ENCODE data around the gene FOXJ2. TPM values are rescaled to one million over a fixed set of nuclear protein-coding genes. Genes with fewer than 3 reads are reported as not detected.
"Not testable (repeated sequence)": the region's sequence is repeated elsewhere in the genome, so short reads cannot be mapped to it uniquely, and the experiment has no call there.

Gene FOXJ2
- total and polyA plus RNA-seq, 10 of the 15 experiments (the other 5 are each of a cell fraction or from before 2014, with no cell fraction given), result 1.4 to 9.3 (median 4.8) TPM

GRCh38 chr12:8030189-8030588 lies 2.3 kb upstream of the FOXJ2 start:
- WGBS (ENCODE audit: insufficient coverage, insufficient replicate concordance, low lambda C conversion rate, missing lambda C conversion rate), result 51% methylated on average over 3 of the region's 3 CpGs
- ChIA-PET POLR2A (no interaction called here), RAD21 (ENCODE audit: unreplicated experiment) (no interaction called here), SMC1A (ENCODE audit: uncharacterized antibody, unreplicated experiment) (no interaction called here), CTCF (no interaction called here)
- DNase-seq (ENCODE audit: low read depth, low spot score) (no peak), FAIRE-seq (no peak), ATAC-seq (no peak)
- H3K4me2 ChIP-seq (ENCODE audit: control insufficient read depth, insufficient read depth), result no peak overlapping the region
- no peaks in the 10 kb centered on the region for H3K36me3 ChIP-seq (ENCODE audit: control insufficient read depth in 2 of 2, insufficient read depth in 2 of 2, low read length in 1 of 2)
- peaks cover 12% of the 10 kb centered on the region for H3K79me2 ChIP-seq (ENCODE audit: control insufficient read depth, insufficient read depth, low read length)
- H3K27ac ChIP-seq (ENCODE audit: control insufficient read depth, insufficient read depth), result no peak overlapping the region
- no TSS peak for BruUV-seq (replicated peaks)
- H3K9ac ChIP-seq (ENCODE audit: control insufficient read depth, insufficient read depth, low read length), result no peak overlapping the region
- intact Hi-C loops (cut with micrococcal nuclease; ENCODE audit: unreplicated experiment), result no loop called here
- H2AFZ ChIP-seq (ENCODE audit: control insufficient read depth, low read depth, low read length), result no peak overlapping the region
- no peak for TF ChIP-seq FOS (IDR thresholded peaks at IDR 0.05; ENCODE audit: borderline replicate concordance, extremely low read depth, insufficient read length)
- TF ChIP-seq ZNF217 (IDR thresholded peaks at IDR 0.05), result no peak
- peaks cover 14% of the 10 kb centered on the region for H3K4me1 ChIP-seq (ENCODE audit: control insufficient read depth, insufficient read depth, low read length)
- H3K27me3 ChIP-seq (replicated peaks in 1 of 2; ENCODE audit: control insufficient read depth in 2 of 2, insufficient read depth in 2 of 2, low read length in 1 of 2), result no peaks in the 10 kb centered on the region
- peaks cover 4% of the 10 kb centered on the region; the same call in 1 of the 2 replicates for H4K20me1 ChIP-seq (ENCODE audit: control insufficient read depth, insufficient read depth)
- H3K4me3 ChIP-seq, result no peak overlapping the region
- in situ Hi-C loops (cut with MboI), result no loop called here
- H3K9me3 ChIP-seq (replicated peaks; ENCODE audit: control insufficient read depth, insufficient read depth, low read length), result no peaks in the 10 kb centered on the region

DNA sequence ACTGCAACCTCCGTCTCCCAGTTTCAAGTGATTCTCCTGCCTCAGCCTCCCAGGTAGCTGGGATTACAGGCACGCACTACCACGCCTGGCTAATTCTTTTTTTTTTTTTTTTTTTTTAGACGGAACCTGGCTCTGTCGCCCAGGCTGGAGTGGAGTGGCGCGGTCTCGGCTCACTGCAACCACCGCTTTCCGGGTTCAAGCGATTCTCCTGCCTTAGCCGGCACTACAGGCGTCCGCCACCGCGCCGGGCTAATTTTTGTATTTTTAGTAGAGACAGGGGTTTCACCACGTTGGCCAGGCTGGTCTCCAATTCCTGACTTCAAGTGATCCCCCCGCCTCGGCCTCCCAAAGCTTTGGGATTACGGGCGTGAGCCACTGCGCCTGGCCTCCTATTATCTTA lies 1.5 kb upstream of the FOXJ2 start:
- H2AFZ ChIP-seq (ENCODE audit: control insufficient read depth, low read depth, low read length); H3K4me2 ChIP-seq (ENCODE audit: control insufficient read depth, insufficient read depth); H3K36me3 ChIP-seq (ENCODE audit: control insufficient read depth in 2 of 2, insufficient read depth in 2 of 2, low read length in 1 of 2); H3K9ac ChIP-seq (ENCODE audit: control insufficient read depth, insufficient read depth, low read length); FAIRE-seq; H4K20me1 ChIP-seq (ENCODE audit: control insufficient read depth, insufficient read depth); intact Hi-C loops (cut with micrococcal nuclease; ENCODE audit: unreplicated experiment); H3K9me3 ChIP-seq (replicated peaks; ENCODE audit: control insufficient read depth, insufficient read depth, low read length); H3K27me3 ChIP-seq (replicated peaks in 1 of 2; ENCODE audit: control insufficient read depth in 2 of 2, insufficient read depth in 2 of 2, low read length in 1 of 2); SMC1A ChIA-PET (ENCODE audit: uncharacterized antibody, unreplicated experiment); in situ Hi-C loops (cut with MboI); RAD21 ChIA-PET (ENCODE audit: unreplicated experiment); ATAC-seq; CTCF ChIA-PET; H3K4me3 ChIP-seq; BruUV-seq (replicated peaks); DNase-seq (ENCODE audit: low read depth, low spot score); H3K27ac ChIP-seq (ENCODE audit: control insufficient read depth, insufficient read depth): not testable (repeated sequence)
- 89% methylated on average over 19 of the region's 23 CpGs for WGBS (ENCODE audit: insufficient coverage, insufficient replicate concordance, low lambda C conversion rate, missing lambda C conversion rate)
- Histone ChIP-seq H3K4me1 (ENCODE audit: control insufficient read depth, insufficient read depth, low read length) (peaks cover 14% of the 10 kb centered on the region), H3K79me2 (ENCODE audit: control insufficient read depth, insufficient read depth, low read length) (peaks cover 12% of the 10 kb centered on the region)
- POLR2A ChIA-PET, result interaction anchor here (0.6 kb wide), 1 partner anchor 196 kb away, joined by 4 read pairs; no protein-coding TSS in a partner anchor
